T-helper 9 cell (primary cell): ENCODE measurements around the gene DTX2.
"Not testable (repeated sequence)": the region's sequence is repeated elsewhere in the genome, so short reads cannot be mapped to it uniquely, and the experiment has no call there.

Experiments
- DNase-seq: peaks from one replicate; pipeline ENCODE4 v3.0.0-alpha.2; 2020
- total RNA-seq, 2 donors: gene quantifications; one replicate each; lab custom pipeline; 2026; lab: John Stamatoyannopoulos, UW

DTX2 gene
- total RNA-seq, result 7.5 to 10.9 reads per million in 2 donors

DNA sequence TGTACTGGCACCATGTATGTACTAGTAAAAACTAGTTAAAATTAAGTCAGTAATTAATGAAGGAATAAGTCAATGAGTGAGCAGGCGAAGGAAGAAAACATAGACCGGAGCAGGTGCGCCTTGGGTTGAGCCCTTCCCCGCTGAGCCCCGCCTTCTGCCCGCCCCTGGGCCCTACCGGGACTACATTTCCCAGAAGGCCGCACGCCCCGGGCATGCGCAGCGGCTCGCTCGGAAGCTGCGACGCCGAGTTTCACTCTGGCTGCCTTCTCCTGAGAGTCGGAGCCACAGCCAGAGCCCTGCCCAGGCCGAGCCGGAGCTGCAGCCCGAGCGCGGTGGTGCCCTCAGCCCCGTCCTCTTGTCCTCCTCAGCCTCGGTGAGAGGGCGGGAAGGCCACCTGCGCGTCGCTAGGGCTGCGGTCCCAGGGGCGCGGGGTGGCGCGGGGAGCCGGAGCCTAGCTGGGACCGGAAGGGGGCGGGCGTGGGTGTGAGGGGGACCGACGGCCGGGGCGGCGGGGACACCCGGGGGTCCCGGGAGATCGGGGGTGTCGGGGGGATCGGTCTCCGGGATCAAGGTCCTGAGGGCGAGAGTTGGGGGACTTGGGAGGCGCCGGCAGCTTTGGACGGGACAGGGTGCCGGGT is at the start of gene DTX2:
Gene DTX2, plus strand, starts transcription at position 246 of the 638 bp plus-strand sequence. CDS start 18,801 bp downstream, outside the sequence.
- peak; percentile 36 for DNase-seq

- DNase-seq, result no peak
These were observed 49.3 kb upstream of the DTX2 start for GRCh38 chr7:76412249-76412648.

- not testable (repeated sequence) for DNase-seq
These were observed 43.7 kb upstream of the DTX2 start for GRCh38 chr7:76417654-76418310.

DNA sequence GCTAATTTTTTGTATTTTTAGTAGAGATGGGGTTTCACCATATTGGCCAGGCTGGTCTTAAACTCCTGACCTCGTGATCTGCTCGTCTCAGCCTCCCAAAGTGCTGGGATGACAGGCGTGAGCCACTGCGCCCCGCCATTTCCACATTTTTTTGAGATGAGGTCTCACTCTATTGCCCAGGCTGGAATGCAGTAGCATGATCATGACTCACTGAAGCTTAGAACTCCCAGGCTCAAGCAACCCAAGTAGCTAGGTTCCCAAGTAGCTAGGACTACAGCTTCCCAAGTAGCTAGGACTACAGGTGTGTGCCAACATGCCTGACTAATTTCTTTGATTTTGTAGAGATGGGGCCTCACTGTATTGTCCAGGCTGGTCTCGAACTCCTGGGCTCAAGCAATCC is 40.4 kb upstream of the DTX2 start:
- DNase-seq, result not testable (repeated sequence)

GRCh38 chr7:76423666-76424412 is 37.7 kb upstream of the DTX2 start:
- DNase-seq, result no peak

DNA sequence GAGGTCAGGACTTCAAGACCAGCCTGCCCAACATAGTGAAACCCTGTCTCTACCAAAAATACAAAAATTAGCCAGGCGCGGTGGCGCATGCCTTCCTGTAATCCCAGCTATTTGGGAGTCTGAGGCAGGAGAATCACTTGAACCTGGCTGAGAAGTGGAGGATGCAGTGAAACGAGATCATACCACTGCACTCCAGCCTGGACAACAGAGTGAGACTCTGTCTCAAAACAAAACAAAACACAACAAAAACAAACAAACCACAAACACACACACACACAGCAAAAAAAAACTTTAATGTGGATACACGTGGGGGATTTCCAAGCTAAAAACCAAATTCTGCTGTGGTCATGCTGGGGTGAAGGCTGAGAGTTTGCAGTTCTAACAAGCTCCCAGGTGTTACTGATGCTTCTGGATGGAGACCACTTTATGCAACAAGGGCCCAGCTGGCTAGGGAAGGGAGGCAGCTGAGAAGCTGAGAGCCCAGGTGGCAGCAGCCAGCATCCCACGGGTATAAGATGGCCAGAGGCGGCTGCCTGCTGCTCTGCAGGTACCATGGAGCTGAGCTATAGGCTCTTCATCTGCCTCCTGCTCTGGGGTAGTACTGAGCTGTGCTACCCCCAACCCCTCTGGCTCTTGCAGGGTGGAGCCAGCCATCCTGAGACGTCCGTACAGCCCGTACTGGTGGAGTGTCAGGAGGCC is 36.9 kb upstream of the DTX2 start, which contains the start of gene ZP3:
Gene ZP3, plus strand, starts transcription at position 538 of the 699 bp plus-strand sequence. Its CDS starts 15 bp downstream, at position 553.
- no peak for DNase-seq

DNA sequence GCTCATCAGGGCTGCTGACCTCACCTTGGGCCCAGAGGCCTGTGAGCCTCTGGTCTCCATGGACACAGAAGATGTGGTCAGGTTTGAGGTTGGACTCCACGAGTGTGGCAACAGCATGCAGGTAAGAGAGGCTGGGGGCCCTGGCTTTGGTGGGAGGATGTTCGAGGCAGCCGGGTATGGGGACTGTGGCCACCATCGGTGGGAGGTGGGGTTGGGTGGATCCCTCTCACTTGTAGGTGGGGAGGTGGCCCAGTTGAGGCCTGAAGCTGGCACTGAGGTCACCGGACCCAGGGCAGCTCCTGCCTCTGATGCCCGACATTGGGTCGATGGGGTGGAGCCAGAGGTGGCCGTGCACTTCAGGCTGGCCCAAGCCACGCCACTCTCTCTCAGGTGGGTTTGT is 36.4 kb upstream of the DTX2 start:
- DNase-seq, result no peak

DNA sequence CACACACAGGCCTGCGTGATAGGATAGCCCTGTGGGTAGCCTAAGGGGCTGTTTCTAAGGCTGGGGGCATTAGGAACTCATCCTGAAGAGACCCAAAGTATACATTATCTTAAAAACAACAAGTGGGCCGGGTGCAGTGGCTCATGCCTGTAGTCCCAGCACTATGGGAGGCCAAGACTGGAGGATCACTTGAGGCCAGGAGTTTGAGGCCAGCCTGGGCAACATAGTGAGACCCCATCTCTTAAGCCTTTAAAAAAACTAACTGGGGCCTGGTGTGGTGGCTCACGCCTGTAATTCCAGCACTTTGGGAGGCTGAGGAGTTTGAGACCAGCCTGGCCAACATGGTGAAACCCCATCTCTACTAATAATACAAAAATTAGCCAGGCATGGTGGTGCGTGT is 36.0 kb upstream of the DTX2 start:
- DNase-seq, result not testable (repeated sequence)

- DNase-seq, result no peak
These were observed 35.3 kb upstream of the DTX2 start for GRCh38 chr7:76426246-76426645.

DNA sequence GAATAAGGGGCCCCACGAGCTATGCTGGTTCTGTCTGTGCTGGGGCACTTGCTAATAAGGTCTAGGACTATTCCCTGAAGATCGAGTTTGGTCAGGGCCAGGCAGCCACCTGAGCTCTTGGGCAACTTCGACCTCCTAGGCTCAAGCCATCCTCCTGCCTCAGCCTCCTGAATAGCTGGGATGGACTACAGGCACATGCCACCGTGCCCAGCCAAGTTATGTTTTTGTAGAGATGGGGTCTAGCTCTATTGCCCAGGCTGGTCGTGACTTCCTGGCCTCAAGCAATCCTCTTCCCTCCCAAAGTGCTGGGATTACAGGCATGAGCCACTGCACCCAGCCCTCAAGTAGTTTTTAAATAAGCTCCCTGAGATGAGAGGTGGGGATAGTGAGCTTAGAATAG is 33.9 kb upstream of the DTX2 start:
- no peak for DNase-seq

- no peak for DNase-seq
These were observed 33.2 kb upstream of the DTX2 start for GRCh38 chr7:76428149-76428823.

DNA sequence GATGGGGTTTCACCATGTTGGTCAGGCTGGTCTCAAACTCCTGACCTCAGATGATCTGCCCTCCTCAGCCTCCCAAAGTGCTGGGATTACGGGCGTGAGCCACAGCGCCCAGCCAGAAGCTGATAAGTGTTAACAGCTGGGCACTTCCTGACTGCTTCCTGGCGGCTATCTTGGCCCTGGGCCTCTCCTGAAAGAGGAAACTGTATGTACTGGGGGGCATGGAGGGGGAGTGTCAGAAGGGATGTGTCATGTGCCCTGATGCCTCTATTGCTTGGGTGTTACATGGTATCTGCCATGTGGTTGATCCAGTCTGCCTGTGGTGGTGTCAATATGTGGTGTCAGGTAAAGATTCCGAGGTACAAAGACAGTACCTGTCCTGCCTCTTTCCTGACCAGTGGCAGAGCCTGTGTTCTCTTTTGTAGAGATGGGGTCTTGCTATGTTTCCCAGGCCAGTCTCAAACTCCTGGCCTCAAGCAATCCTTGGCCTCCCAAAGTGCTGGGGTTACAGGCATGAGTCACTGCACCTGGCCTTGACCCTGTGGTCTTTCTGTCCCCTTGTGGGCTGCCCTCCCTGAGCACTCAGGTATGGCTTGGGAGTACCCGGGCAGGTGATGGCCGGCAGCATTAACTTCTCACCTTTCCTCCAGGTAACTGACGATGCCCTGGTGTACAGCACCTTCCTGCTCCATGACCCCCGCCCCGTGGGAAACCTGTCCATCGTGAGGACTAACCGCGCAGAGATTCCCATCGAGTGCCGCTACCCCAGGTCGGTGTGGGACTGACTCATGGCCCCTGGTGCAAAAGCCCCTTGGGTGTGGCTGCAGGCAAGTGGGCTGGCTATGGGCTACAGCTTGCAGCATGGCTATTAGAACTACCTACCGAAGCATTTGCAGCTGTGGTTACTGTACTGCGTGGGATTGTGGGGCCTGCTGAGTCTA is 32.4 kb upstream of the DTX2 start:
- no peak for DNase-seq

DNA sequence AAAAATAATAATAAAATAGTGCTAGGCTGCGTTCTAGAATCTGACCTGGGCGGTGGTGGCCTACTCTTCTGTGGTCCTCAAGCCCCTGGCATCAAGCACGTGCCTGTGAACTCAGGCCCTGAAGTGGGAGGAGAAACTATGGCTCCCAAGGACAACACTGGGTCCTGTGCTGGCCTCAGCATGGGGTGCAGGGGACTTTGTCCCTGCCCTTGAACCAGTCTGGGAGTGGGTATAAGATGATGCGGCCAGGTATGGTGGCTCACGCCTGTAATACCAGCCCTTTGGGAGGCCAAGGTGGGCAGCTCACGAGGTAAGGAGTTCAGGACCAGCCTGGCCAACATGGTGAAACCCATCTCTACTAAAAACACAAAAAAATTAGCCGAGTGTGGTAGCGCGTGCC is 31.3 kb upstream of the DTX2 start:
- DNase-seq, result no peak

DNA sequence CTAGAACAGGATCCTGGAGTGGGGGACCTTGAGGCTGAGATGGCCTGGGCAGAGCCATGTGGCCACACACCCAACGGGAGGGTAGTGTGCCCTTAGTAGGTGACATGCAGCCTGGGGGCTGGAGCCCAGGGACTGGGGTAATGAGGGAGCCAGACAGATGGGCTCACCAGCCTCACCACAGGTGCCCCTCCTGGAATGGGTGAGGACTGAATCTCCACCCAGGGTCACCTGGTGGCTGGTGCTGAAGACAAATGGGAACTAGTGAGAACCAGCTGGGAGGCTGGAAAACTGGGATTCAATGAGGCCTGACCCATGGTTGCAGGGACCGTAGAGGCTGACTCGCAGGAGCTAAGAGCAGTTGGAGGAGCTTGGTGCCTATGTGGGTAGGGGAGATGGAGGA is 30.7 kb upstream of the DTX2 start:
- DNase-seq, result no peak

GRCh38 chr7:76437873-76438272 is 23.6 kb upstream of the DTX2 start:
- DNase-seq, result not testable (repeated sequence)

DNA sequence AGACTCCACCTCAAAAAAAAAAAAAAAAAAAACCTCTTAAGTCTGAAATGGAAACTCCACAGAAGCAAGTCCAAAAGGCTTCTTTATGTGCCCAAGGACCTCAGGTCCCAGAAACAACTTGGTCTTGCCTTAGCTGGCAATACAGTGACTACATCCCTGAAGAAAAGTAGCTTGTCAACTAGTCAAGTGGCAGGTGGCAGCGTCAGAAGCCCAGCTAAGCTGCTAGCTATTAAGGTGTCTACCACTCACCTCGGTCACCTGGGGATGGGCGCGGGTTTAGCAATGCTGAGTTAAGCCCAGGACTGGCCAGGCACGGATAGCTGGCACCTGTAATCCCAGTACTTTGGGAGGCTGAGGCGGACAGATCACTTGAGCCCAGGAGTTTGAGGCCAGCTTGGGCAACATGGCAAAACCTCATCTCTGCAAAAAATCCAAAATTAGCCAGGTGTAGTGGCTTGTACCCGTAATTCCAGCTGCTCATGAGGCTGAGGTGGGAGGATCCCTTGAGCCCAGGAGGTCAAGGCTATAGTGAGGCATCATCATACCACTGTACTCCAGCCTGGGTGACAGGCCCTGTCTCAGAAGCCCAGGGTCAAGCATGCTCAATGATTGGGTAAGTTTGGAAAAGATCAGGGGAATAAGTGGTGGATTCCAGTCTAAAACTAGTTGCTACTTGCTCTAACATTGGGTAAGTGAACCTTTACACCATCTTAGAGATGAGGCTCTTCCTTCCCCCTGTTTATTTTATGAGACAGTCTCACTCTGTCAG is 22.2 kb upstream of the DTX2 start:
- DNase-seq, result not testable (repeated sequence)

DNA sequence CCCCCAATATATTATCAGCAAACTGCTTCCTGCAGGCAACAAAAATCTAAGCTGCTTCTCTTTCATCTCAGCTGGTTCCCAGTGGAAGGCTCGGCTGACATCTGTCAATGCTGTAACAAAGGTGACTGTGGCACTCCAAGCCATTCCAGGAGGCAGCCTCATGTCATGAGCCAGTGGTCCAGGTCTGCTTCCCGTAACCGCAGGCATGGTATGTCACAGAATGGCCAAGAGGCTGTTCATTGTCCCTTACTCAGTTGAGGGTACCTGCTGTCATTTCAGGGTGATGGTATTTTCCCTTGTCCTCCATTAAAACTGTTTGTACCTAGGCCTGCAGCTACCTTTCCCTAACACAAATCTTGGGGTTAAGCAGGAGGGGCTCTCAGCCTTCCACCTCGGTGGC is 21.1 kb upstream of the DTX2 start:
- not testable (repeated sequence) for DNase-seq

DNA sequence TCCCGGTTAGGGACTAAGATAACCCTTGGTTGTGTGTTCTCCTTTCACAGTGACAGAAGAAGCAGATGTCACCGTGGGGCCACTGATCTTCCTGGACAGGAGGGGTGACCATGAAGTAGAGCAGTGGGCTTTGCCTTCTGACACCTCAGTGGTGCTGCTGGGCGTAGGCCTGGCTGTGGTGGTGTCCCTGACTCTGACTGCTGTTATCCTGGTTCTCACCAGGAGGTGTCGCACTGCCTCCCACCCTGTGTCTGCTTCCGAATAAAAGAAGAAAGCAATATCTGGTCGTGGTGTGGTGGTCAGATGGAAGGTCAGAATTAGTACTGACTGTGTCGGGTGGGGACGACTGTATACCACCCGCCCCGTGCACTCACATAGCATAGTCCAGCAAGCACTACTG is 19.7 kb upstream of the DTX2 start:
- not testable (repeated sequence) for DNase-seq

GRCh38 chr7:76442664-76443446 is 18.7 kb upstream of the DTX2 start:
- DNase-seq, result not testable (repeated sequence)

DNA sequence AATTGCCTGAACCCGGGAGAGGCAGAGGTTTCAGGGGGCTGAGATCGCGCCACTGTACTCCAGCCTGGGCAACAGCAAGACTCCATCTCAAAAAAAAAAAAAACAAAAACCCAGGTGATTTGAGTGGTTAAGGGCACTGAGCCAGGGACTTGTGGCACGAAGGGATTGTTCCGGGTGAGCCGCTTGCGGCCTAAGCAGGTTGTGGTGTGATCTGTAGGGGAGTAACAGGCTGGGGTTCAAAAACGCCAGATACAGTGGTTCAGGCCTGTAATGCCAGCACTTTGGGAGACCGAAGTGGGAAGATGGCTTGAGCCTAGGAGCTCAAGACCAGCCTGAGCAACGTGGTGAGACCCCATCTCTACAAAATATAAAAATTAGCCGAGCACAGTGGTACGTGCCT is 17.7 kb upstream of the DTX2 start:
- DNase-seq, result not testable (repeated sequence)
